Measurements from ENCODE around the gene LCE1D.

LCE1D gene, protein sequence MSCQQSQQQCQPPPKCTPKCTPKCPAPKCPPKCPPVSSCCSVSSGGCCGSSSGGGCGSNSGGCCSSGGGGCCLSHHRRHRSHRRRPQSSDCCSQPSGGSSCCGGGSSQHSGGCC

DNA sequence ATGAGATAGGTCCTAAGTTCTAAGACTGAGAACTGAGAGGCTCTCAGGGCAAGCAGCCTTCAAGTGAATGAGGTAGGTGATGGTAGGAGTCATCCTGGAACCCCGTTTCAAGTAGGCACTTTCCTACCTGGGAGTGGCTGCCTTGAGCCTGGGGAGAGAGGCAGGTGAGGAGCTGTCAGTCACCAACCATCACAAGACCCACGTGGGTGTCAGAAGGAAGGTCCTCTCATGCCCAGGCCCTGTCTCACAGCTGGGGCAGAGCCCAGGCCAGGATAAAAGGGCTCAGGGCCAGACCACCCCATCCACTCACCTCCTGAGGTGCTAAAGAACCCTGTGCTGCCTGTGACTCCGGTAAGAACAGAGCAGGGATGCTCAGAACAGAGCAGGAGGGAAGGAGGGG, at the start of gene LCE1D:
Gene LCE1D (plus strand): TSS at position 301 of the 400 bp plus-strand sequence. CDS start 1,074 bp downstream, outside the sequence.
- in situ Hi-C loops (cut with MboI; ENCODE audit: low pct_unique_long_range_greater_than_20kb, low sequenced_read_pairs) = no loop called here
- DNase-seq = no peak

DNA sequence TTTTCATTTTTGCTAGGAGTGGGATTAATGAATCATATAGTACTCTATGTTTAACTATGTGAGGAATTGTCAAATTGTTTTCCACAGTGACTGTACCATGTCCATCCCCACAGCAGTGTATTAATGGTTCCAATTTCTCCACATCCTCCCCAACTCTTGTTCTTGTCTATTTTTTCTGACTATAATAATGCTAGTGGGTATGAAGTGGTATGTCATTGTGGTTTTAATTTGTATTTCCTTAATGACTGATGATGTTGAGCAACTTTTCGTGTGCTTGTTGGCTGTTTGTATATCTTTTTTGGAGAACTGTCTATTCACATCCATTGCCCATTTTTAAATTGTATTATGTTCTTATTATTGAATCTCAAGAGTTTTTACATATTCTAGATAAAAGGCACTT, 48.7 kb upstream of the LCE1D start:
- no peak for DNase-seq
- in situ Hi-C loops (cut with MboI; ENCODE audit: low pct_unique_long_range_greater_than_20kb, low sequenced_read_pairs) = no loop called here

DNA sequence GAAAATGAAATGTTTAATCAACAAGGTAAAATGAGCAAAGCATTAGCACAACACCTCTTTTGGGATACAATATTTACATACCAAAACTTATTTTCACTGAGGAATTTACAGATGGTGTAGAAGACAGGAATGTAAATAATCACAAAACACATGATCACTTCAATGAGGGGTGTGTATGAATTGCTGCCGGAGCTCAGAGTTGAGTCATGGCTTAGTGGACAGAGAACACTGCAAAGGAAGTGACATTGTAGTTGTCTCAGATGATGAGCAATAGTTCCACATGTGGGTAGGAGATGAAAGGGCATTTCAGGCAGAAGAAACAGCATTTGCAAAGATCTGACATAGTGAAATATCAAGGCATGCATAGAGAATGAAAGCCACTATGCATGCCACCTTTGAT, 44.3 kb upstream of the LCE1D start:
- DNase-seq = no peak
- in situ Hi-C loops (cut with MboI; ENCODE audit: low pct_unique_long_range_greater_than_20kb, low sequenced_read_pairs) = no loop called here

DNA sequence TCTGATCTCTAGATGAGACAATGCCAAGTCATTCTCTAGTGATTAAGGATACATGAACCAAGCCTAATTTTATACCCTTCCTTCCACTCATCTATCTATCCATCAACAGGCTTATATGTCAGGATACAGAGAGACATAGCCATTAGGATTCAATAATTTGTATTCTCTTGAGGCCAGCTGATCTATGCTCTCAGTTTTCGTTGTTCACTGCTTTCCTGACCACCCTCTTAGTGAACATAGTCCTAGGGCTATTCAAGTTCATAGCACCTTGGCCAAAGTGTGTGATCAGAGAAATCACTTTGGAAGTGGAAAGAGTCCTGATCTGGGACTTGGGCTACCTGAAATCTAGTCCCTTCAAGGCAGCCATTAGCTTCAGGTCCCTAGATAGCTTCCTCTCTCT, 42.9 kb upstream of the LCE1D start:
- in situ Hi-C loops (cut with MboI; ENCODE audit: low pct_unique_long_range_greater_than_20kb, low sequenced_read_pairs) = no loop called here
- DNase-seq = no peak

DNA sequence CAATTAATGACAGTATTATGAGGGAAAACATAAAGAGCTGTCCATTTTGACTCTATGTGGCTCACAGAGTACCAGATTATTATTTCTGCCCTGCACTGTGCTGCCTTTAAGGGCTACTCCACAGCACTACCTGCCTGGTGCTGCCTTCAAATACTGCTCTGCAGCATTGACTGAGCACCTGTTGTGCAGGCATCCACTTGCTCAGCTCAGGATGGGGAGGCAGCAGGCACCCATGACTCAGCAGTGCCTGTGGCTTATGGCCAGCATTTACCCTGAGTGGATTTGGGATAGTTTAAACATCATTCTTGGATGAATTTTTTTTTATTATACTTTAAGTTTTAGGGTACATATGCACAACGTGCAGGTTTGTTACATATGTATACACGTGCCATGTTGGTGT, 39.6 kb upstream of the LCE1D start:
- no peak for DNase-seq
- in situ Hi-C loops (cut with MboI; ENCODE audit: low pct_unique_long_range_greater_than_20kb, low sequenced_read_pairs) = no loop called here

DNA sequence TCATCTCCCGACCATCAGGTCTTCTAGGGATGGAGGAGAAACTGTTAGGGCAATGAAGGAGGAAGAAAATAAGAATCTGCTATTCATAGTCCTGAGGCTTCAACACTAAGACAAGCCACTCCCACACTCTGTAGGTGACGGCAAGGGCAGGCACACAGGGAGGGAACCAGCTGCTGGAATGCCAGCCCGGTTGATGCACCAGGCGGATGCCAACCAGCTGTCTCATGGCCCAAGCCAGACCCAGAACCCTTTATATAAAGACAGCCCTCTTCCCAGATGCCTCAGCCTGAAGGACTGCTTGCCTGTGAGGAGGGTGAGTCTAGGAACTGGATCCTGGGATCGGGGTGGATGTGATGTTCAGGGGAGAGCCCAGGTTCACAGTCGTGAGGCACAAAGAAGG, 38.8 kb upstream of the LCE1D start, which contains the start of gene KPRP:
Gene KPRP (plus strand): TSS at position 279 of the 400 bp plus-strand sequence. CDS start 1,564 bp downstream, outside the sequence.
- no peak for DNase-seq
- in situ Hi-C loops (cut with MboI; ENCODE audit: low pct_unique_long_range_greater_than_20kb, low sequenced_read_pairs) = no loop called here

DNA sequence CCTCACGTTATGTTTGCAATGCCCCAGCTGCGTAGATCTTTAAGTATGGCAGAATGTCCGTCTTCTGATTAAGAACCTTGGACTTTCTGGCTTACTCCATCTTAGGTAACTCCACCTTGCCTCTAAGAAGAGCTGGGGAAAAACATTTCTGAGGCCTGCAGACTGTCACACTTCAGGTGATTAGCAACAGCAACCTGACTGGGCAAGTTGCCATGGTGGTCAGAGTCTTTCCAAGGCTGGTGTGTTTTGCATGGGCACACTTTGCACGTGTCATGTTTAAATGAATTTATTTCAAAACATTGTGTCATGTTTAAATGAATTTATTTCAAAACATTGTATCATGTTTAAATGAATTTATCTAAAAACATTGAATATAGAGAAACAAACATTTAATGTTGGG, 37.9 kb upstream of the LCE1D start:
- no peak for DNase-seq
- in situ Hi-C loops (cut with MboI; ENCODE audit: low pct_unique_long_range_greater_than_20kb, low sequenced_read_pairs) = no loop called here

DNA sequence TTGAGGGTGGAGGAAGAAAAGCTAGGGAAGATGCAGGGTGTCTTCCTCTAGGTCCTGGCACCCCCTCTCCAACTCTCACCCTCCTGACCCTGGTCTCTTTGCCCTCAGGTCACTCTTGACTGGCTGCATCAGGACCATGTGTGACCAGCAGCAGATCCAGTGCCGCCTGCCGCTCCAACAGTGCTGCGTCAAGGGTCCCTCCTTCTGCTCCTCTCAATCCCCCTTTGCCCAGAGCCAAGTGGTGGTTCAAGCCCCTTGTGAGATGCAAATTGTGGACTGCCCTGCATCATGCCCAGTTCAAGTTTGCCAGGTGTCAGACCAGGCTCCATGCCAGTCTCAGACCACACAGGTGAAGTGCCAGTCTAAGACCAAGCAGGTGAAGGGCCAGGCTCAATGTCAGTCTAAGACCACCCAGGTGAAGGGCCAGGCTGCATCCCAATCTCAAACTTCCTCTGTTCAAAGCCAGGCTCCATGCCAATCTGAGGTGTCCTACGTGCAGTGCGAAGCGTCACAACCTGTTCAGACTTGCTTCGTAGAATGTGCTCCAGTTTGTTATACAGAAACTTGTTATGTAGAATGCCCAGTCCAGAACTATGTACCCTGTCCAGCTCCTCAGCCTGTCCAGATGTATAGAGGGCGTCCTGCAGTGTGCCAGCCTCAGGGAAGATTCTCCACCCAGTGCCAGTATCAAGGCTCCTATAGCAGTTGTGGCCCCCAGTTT, 36.9 kb upstream of the LCE1D start:
- in situ Hi-C loops (cut with MboI; ENCODE audit: low pct_unique_long_range_greater_than_20kb, low sequenced_read_pairs) = no loop called here
- no peak for DNase-seq

DNA sequence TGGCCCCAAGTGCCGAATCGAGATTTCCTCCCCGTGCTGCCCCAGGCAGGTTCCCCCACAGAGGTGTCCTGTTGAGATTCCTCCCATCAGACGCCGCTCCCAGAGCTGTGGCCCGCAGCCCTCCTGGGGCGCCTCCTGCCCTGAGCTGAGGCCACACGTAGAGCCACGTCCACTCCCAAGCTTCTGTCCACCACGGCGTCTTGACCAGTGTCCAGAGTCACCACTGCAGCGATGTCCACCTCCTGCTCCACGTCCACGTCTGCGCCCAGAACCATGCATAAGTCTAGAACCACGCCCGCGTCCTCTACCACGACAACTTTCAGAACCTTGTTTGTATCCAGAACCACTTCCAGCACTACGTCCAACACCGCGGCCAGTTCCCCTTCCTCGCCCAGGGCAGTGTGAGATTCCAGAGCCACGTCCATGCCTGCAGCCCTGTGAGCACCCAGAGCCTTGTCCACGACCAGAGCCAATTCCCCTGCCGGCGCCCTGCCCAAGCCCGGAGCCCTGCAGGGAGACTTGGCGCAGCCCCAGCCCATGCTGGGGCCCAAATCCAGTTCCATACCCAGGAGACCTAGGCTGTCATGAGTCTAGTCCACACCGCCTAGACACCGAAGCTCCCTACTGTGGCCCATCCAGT, 35.9 kb upstream of the LCE1D start:
- DNase-seq = no peak
- in situ Hi-C loops (cut with MboI; ENCODE audit: low pct_unique_long_range_greater_than_20kb, low sequenced_read_pairs) = no loop called here

DNA sequence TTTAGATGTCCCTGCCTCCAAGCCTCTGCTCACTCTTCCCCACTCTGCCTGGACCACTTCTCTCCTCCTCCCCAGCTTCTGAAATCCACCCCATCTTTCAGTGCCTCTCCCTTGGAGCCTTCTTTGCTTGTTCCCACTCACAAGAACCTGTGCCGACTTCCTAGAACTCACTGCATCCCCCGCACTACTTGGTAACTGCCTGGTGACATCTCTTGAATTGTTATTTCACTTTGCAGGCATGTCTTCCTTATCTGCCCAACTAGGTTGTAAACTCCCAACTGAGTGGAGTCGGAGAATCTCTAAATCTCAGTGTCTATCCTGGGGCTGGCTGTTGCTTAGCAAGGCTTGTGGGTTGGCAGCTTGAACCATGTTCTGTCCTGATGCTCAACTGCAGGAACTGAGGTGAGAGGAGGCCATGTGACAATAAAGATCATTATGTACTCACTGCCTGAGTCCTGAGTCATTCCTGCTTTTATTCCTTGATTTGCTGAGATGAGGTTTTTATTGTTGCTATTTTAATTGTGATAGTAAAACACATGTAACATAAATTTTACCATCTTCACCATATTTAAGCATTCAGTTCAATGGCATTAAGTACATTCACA, 34.8 kb upstream of the LCE1D start:
- DNase-seq = no peak
- in situ Hi-C loops (cut with MboI; ENCODE audit: low pct_unique_long_range_greater_than_20kb, low sequenced_read_pairs) = no loop called here

DNA sequence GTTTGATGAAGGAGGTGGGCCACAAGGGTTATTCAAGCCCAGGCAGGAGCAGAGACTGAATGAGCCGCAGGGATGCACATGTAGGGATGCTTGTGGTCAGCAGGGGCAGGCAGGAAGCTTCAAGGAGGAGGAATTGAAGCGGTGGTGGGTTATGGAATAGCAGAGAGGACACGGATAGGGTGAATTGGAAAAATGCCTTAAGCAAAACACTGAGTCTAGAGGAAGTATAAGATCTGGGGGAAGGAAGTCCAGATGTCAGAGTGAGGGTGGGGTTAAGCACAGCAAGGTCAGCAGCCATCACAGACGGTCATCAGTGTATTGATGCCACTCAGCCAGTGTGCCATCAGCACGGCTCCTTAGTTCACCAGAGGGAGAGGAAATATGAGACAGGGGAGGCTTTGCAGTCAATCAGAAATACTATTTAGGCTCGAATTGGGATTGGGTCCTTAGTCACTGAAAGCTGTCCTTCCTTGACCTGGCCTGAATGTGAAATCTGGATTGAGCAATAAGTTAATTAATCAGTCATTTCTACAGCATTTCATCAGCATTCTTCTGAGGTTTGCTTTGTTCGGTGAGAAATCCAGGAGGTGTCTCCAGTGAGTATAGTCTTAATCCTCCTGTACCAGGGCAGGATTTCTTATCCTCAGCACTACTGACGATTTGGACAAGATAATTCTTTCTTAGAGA, 27.5 kb upstream of the LCE1D start:
- in situ Hi-C loops (cut with MboI; ENCODE audit: low pct_unique_long_range_greater_than_20kb, low sequenced_read_pairs) = no loop called here

DNA sequence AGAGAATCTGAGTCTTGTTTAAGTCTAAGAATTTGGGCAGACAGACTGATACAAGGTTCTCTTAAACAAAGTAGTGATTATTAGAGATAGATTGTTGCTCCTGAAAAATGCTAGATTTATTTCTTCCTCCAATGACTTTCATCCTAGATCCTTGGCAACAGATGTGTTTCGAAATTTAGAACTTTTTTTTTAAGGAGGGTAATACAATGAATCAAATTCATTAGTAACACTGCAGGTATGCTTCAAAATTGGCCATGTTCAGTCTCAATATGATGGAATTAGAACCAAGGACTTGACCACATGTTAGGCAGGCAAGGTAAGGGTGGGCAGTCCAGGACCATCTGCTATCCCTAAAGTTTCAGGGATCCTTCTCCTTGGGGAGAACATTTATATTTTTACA, 26.1 kb upstream of the LCE1D start:
- no peak for DNase-seq
- in situ Hi-C loops (cut with MboI; ENCODE audit: low pct_unique_long_range_greater_than_20kb, low sequenced_read_pairs) = no loop called here

More for the DNA sequence above, 27.5 kb upstream of the LCE1D start:
- DNase-seq = no peak

DNA sequence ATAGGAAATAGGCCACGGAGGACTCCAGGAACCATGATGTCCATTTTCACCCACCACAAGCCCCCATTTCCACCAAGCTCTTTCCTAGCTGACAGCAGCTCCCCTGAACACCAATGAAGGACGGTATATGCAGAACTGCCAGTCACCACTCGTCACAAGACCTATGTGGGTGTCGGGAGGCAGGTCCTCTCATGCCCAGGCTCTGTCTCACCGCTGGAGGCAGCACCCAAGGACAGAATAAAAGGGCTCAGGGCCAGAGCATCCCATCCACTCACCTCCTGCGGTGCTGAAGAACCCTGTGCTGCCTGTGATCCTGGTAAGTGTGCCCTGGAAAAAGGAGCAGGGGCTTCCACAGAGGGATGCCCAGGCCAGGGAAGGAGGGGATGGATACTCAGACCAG, 21.6 kb upstream of the LCE1D start, which contains the start of gene LCE1F:
Gene LCE1F (plus strand): TSS at position 266 of the 400 bp plus-strand sequence. CDS start 1,232 bp downstream, outside the sequence.
- no peak for DNase-seq
- in situ Hi-C loops (cut with MboI; ENCODE audit: low pct_unique_long_range_greater_than_20kb, low sequenced_read_pairs) = no loop called here

DNA sequence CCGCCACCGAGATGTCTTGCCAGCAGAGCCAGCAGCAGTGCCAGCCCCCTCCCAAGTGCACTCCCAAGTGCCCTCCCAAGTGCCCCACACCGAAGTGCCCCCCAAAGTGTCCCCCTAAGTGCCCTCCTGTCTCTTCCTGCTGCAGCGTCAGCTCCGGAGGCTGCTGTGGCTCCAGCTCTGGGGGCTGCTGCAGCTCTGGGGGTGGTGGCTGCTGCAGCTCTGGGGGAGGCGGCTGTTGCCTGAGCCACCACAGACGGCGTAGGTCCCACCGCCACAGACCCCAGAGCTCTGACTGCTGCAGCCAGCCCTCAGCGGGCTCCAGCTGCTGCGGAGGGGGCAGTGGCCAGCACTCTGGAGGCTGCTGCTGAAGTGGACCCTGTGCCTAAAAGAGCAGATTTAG, 20.2 kb upstream of the LCE1D start:
- in situ Hi-C loops (cut with MboI; ENCODE audit: low pct_unique_long_range_greater_than_20kb, low sequenced_read_pairs) = no loop called here
- no peak for DNase-seq

DNA sequence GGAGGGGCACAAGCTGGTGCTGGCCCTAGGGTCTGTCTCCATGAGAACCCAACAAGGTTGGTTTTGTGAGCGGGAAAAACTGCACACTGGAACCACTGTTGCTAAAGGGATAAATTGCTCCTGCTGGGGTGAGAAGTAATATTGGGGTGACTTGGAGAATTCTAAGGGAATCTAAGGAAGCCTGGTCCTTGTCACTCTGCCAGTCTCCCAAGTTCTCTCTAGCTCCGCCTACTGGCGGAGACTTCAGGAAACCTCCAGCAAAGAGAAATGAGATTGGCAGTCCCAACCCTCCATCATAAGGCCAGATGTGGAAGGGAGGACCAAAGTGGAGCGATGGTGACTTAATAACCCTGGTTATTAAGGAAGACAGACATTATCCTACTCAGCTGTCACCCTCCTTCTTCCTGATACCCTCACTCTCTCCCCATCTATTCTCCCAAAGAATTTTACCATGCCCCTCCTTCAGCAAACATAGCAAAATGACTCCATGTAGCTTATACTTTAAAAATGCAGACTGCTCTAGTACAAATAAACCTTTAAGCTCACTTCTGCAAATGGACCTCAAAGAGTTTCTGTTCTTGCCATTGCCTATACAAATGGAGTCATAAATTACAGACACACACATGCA, 18.9 kb upstream of the LCE1D start:
- DNase-seq = peak; percentile 32
- in situ Hi-C loops (cut with MboI; ENCODE audit: low pct_unique_long_range_greater_than_20kb, low sequenced_read_pairs) = no loop called here

DNA sequence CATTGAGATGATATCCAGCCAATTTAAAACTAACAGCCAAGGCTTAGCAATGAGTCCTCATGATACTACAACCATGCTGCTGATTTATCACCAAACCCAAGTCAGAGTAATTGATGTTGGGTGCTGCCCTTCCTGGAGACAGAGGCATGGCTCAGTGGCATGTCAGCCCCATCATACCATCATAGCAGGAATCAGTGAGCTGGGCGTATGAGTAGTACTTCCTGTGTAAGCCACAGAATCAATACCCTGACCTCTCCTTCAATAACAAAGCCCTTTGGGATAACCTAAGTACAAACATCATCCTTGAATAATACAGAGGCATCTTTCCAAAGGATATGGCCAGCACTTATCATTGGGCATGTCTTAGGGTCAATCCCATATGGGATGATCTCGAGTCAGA, 13.4 kb upstream of the LCE1D start:
- in situ Hi-C loops (cut with MboI; ENCODE audit: low pct_unique_long_range_greater_than_20kb, low sequenced_read_pairs) = no loop called here
- DNase-seq = no peak

DNA sequence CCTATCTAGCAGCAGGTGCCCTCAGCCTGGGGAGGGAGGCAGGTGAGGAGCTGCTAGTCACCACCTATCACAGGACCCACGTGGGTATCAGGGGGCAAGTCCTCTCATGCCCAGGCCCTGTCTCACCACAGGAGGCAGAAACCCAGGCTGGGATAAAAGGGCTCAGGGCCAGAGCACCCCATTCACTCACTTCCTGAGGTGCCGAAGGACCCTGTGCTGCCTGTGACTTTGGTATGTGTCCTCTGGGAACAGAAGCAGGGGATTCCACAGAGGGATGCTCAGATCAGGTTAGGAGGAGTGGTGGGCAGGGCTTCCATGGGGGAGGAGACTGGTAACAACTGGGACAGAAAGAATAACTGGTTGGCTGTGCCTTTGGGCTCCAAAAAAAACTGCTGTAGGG, 10.4 kb upstream of the LCE1D start, which contains the start of gene LCE1E:
Gene LCE1E (plus strand): TSS at position 181 of the 400 bp plus-strand sequence. CDS start 1,043 bp downstream, outside the sequence.
- in situ Hi-C loops (cut with MboI; ENCODE audit: low pct_unique_long_range_greater_than_20kb, low sequenced_read_pairs) = no loop called here
- DNase-seq = no peak

DNA sequence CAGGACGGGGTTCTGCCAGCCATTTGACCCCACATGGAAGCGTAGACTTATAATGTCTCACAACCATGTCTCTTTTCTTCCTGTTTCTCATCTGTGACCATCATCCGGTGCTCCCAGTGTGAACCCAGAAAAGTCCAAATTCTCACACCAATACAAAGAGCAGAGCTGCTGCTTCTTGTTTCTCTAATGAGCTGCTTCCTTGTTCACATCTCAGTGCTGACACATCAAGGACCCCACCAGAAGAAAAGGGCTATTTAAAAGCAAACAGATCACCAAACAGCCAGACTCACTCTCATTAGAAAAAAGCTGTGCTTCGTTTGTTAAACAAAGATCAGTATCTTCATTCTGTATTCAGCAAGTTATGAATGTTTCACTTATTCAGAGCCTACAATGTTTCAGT, 835 bp upstream of the LCE1D start:
- no peak for DNase-seq
- in situ Hi-C loops (cut with MboI; ENCODE audit: low pct_unique_long_range_greater_than_20kb, low sequenced_read_pairs) = no loop called here

DNA sequence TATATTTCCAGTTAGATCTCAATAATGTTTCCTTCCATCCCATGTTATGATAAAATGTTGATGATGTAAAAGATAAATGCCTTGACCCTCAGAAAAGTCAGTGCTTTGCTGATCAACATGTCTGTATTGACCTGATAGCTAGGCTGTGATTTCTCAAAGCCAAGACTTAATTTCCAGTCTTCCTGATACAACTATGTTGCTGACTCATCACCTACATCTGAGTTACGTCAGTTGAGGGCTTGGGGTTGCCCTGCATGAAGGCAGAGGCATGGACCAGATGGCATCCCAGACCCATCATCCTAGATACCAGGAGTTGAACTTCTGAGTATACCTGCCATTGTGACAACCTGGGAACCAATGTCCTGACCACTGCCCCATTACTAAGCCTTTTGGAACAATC, 4.8 kb downstream of the LCE1D start:
- in situ Hi-C loops (cut with MboI; ENCODE audit: low pct_unique_long_range_greater_than_20kb, low sequenced_read_pairs) = no loop called here
- no peak for DNase-seq
